ENCODE data around the gene TP53AIP1.

GRCh38 chr11:128890216-128890542 lies 52.5 kb downstream of the TP53AIP1 start:
- TF ChIP-seq EZH2 (IDR thresholded peaks at IDR 0.05; ENCODE audit: borderline replicate concordance): no peak
- TF ChIP-seq CTCF (IDR thresholded peaks at IDR 0.05; ENCODE audit: poor library complexity): no peak
- no peak for TF ChIP-seq EZH2phosphoT487 (IDR thresholded peaks at IDR 0.05; ENCODE audit: low read depth, severe bottlenecking, unreplicated experiment)

Data from hepatocyte (in vitro differentiated cells).